Thyroid gland (tissue), 4 donors: ENCODE data around the gene ROS1.

ENCODE experiments used
- CTCF ChIP-seq, 6 experiments: fragments of 200-600 bp in 3 of 6; fragments of 450-650 bp in 3 of 6; sonication (generic) in 3 of 6; IDR thresholded peaks; one replicate each; pipeline ENCODE4 v1.5.1; 2016 to 2019; ENCODE audit warnings: antibody characterized with exemption in 6 of 6, mild to moderate bottlenecking in 2 of 6, inconsistent platforms in 1 of 6, moderate library complexity in 1 of 6
- POLR2A ChIP-seq, 2 donors: fragments of 450-650 bp; IDR thresholded peaks; one replicate each; pipeline ENCODE4 v1.6.1; 2017; ENCODE audit warnings: antibody characterized with exemption in 2 of 2, mild to moderate bottlenecking in 2 of 2, moderate library complexity in 1 of 2

- TF ChIP-seq CTCF (IDR thresholded peaks at IDR 0.05), result no peak
- no peak for TF ChIP-seq POLR2A (IDR thresholded peaks at IDR 0.05)
These were observed 42.1 kb upstream of the ROS1 start for GRCh38 chr6:117467876-117468275.
